GM23338 (cell line): ENCODE results near the gene ERBB3. TPM values are rescaled to one million over a fixed set of nuclear protein-coding genes. Genes with fewer than 3 reads are reported as not detected.

Experiments used
- ATAC-seq: fragments of 200-7000 bp; cut with Tn5 transposase; 3 replicates; pipeline ENCODE4 v1.9.1; 2020
- DNase-seq: peaks from one replicate; pipeline ENCODE4 v3.0.0-alpha.2; 2015; ENCODE audit warnings: low spot score
- H2AFZ ChIP-seq: fragments of 200-600 bp; sonication (generic); 2 replicates; pipeline ENCODE4 v1.8.0; 2016; ENCODE audit warnings: antibody characterized with exemption, mild to moderate bottlenecking, moderate library complexity
- H3F3A ChIP-seq: fragments of 200-600 bp; sonication (generic); replicated peaks from 2 replicates; pipeline ENCODE4 v1.8.0; 2017; ENCODE audit warnings: antibody characterized with exemption, mixed run types, low read depth
- H3K27ac ChIP-seq: fragments of 200-600 bp; sonication (generic); 2 replicates; pipeline ENCODE4 v1.6.1; 2016; ENCODE audit warnings: low read depth
- H3K27me3 ChIP-seq: fragments of 200-600 bp; sonication (generic); 2 replicates; pipeline ENCODE4 v1.8.0; 2016; ENCODE audit warnings: mild to moderate bottlenecking, mixed run types, moderate library complexity; ENCODE audit not compliant: insufficient read depth
- H3K36me3 ChIP-seq: fragments of 200-600 bp; sonication (generic); 2 replicates; pipeline ENCODE4 v1.8.0; 2016; ENCODE audit warnings: mild to moderate bottlenecking; ENCODE audit not compliant: insufficient read depth
- H3K4me1 ChIP-seq: fragments of 200-600 bp; sonication (generic); 2 replicates; pipeline ENCODE4 v1.8.0; 2016; ENCODE audit warnings: mild to moderate bottlenecking, moderate library complexity; ENCODE audit not compliant: insufficient read depth
- H3K4me2 ChIP-seq: fragments of 200-600 bp; sonication (generic); 2 replicates; pipeline ENCODE4 v1.7.1; 2017; ENCODE audit warnings: mixed run types
- H3K4me3 ChIP-seq: fragments of 200-600 bp; sonication (generic); 2 replicates; pipeline ENCODE4 v1.6.1; 2016; ENCODE audit warnings: mixed run types
- H3K79me2 ChIP-seq: fragments of 200-600 bp; sonication (generic); replicated peaks from 2 replicates; pipeline ENCODE4 v1.8.0; 2017; ENCODE audit warnings: mild to moderate bottlenecking; ENCODE audit not compliant: insufficient read depth
- H3K9me2 ChIP-seq: fragments of 200-600 bp; sonication (generic); 2 replicates; pipeline ENCODE4 v1.8.0; 2017; ENCODE audit not compliant: insufficient read depth
- H4K20me1 ChIP-seq: fragments of 200-600 bp; sonication (generic); replicated peaks from 2 replicates; pipeline ENCODE4 v1.8.0; 2017; ENCODE audit warnings: mild to moderate bottlenecking; ENCODE audit not compliant: insufficient read depth
- H3K27ac Mint-ChIP-seq: 2 replicates; pipeline ENCODE4 v1.8.0; 2020; ENCODE audit warnings: inconsistent platforms, mild to moderate bottlenecking, moderate library complexity, mixed read lengths
- H3K27me3 Mint-ChIP-seq: 3 replicates; pipeline ENCODE4 v1.8.0; 2022; ENCODE audit warnings: low read depth, mild to moderate bottlenecking, moderate library complexity, mixed read lengths, inconsistent platforms; ENCODE audit not compliant: insufficient read depth, poor library complexity
- H3K36me3 Mint-ChIP-seq: 3 replicates; pipeline ENCODE4 v1.8.0; 2021; ENCODE audit warnings: low read depth, mild to moderate bottlenecking, inconsistent platforms, moderate library complexity, mixed read lengths
- H3K4me1 Mint-ChIP-seq: 3 replicates; pipeline ENCODE4 v1.8.0; 2020; ENCODE audit warnings: mild to moderate bottlenecking, inconsistent platforms, mixed read lengths
- H3K4me3 Mint-ChIP-seq: 3 replicates; pipeline ENCODE4 v1.8.0; 2021; ENCODE audit warnings: moderate library complexity, mild to moderate bottlenecking, inconsistent platforms, mixed read lengths
- H3K9me3 Mint-ChIP-seq: 3 replicates; pipeline ENCODE4 v1.8.0; 2020; ENCODE audit warnings: moderate library complexity, mild to moderate bottlenecking, inconsistent platforms, mixed read lengths
- CREB1 ChIP-seq: fragments of 250-450 bp; sonication (Bioruptor Pico); IDR thresholded peaks from 2 replicates; pipeline ENCODE4 v1.5.0; 2020; ENCODE audit warnings: low read depth, mild to moderate bottlenecking, moderate library complexity
- EZH2 ChIP-seq: fragments of 200-600 bp; sonication (generic); IDR thresholded peaks from one replicate; pipeline ENCODE4 v1.8.0; 2017; ENCODE audit warnings: antibody characterized with exemption, mild to moderate bottlenecking, low read depth; ENCODE audit not compliant: unreplicated experiment
- EZH2phosphoT487 ChIP-seq: fragments of 200-600 bp; sonication (generic); IDR thresholded peaks from one replicate; pipeline ENCODE4 v1.8.1; 2018; ENCODE audit warnings: antibody characterized with exemption; ENCODE audit not compliant: unreplicated experiment
- NANOG ChIP-seq: IDR thresholded peaks from 2 replicates; pipeline ENCODE4 v1.6.1; 2016; ENCODE audit warnings: antibody characterized with exemption, borderline replicate concordance
- STAT1 ChIP-seq: IDR thresholded peaks from one replicate; pipeline ENCODE4 v1.6.1; 2016; ENCODE audit warnings: antibody characterized with exemption; ENCODE audit not compliant: unreplicated experiment
- polyA plus RNA-seq: library from polyadenylated mRNA; unstranded; fragments of >200 nt; fragmentation: Nextera tagmentation; extraction: Ambion mirVana; gene quantifications from 2 replicates; pipeline ENCODE4 v1.2.1, GENCODE V29; 2016
- total RNA-seq: library from RNA; depleted of rRNA; stranded (reverse); fragments of >200 nt; shearing (Covaris generic); gene quantifications from 2 replicates; pipeline ENCODE4 v1.2.3, GENCODE V29; 2014
- TF ChIP-seq, protein P1 (sequence below): IDR thresholded peaks from one replicate; pipeline ENCODE4 v1.6.1; 2018; ENCODE audit warnings: antibody characterized with exemption; ENCODE audit not compliant: unreplicated experiment
- TF ChIP-seq, protein P2 (sequence below): IDR thresholded peaks from 2 replicates; pipeline ENCODE4 v1.6.1; 2016; ENCODE audit warnings: antibody characterized with exemption
- TF ChIP-seq, protein P3 (sequence below): fragments of 250-450 bp; sonication (Bioruptor Pico); IDR thresholded peaks from 2 replicates; pipeline ENCODE4 v1.5.0; 2020; ENCODE audit warnings: mild to moderate bottlenecking, moderate library complexity
- TF ChIP-seq, protein P4 (sequence below), 2 experiments: fragments of 200-600 bp in 1 of 2; sonication (generic) in 1 of 2; conservative IDR thresholded peaks; 2 replicates each; pipeline versions ENCODE4 v1.5.1 to v1.6.1; 2016 to 2017; ENCODE audit warnings: antibody characterized with exemption in 2 of 2, low read depth in 2 of 2, mild to moderate bottlenecking in 2 of 2, moderate library complexity in 1 of 2

Gene ERBB3
- total and polyA plus RNA-seq, 2 experiments from 2014 or later: 21.0 to 54.4 TPM

DNA sequence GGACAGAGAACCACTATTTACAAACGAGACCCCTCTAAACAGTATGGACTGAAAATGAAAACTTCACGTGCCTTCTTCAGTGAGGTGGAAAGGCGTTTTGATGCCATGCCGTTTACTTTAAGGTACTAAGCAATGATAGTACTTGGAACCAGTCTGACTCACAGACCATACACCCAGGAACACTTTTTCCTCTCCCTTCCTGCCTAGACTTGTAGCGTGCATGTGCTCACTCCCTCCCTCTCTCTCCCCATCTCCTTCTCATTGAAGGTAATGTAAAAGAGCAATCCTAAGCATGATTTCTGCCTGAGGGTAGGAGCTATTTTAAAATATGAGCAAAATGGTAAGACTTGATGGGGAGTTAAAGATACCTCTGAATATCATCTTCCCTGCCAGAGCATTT, 30.6 kb downstream of the ERBB3 start (continued):
- TF ChIP-seq, protein P1, sequence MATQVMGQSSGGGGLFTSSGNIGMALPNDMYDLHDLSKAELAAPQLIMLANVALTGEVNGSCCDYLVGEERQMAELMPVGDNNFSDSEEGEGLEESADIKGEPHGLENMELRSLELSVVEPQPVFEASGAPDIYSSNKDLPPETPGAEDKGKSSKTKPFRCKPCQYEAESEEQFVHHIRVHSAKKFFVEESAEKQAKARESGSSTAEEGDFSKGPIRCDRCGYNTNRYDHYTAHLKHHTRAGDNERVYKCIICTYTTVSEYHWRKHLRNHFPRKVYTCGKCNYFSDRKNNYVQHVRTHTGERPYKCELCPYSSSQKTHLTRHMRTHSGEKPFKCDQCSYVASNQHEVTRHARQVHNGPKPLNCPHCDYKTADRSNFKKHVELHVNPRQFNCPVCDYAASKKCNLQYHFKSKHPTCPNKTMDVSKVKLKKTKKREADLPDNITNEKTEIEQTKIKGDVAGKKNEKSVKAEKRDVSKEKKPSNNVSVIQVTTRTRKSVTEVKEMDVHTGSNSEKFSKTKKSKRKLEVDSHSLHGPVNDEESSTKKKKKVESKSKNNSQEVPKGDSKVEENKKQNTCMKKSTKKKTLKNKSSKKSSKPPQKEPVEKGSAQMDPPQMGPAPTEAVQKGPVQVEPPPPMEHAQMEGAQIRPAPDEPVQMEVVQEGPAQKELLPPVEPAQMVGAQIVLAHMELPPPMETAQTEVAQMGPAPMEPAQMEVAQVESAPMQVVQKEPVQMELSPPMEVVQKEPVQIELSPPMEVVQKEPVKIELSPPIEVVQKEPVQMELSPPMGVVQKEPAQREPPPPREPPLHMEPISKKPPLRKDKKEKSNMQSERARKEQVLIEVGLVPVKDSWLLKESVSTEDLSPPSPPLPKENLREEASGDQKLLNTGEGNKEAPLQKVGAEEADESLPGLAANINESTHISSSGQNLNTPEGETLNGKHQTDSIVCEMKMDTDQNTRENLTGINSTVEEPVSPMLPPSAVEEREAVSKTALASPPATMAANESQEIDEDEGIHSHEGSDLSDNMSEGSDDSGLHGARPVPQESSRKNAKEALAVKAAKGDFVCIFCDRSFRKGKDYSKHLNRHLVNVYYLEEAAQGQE: no peak
- TF ChIP-seq CREB1 (no peak), NANOG (no peak), EZH2 (no peak)

DNA sequence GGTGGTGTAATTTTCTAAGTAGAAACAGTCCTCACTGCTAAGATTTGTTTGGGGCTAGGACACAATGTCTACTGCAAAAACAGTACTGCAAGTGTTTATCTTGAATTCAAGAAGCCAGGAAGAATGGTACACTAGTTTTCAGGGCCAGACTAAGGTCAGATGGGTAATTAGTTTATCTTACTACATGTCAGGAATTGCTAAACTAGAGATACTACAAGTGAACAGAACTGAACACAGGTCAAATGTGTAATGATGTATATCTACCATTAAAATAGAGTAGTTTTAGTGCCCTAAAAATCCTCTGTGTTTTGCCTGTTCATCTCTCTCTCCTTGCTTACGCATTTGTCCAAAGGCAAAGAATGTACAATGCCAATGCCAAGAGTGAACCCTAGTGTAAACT, 34.1 kb downstream of the ERBB3 start:
- Mint-ChIP-seq H3K4me1 (peaks cover 10% of the 10 kb centered on the region; the same call in 2 of the 3 replicates), H3K27ac (no peak overlapping the region), H3K36me3 (peaks cover 69% of the 10 kb centered on the region), H3K9me3 (peaks cover 6% of the 10 kb centered on the region; the same call in 2 of the 3 replicates), H3K27me3 (peaks cover 20% of the 10 kb centered on the region), H3K4me3 (no peak overlapping the region)
- DNase-seq (no peak), ATAC-seq (no peak)
- Histone ChIP-seq H3K4me2 (no peak overlapping the region), H3F3A (peaks cover 46% of the 10 kb centered on the region), H2AFZ (no peak overlapping the region), H4K20me1 (peaks cover 6% of the 10 kb centered on the region; the same call in 1 of the 2 replicates), H3K36me3 (peaks cover 33% of the 10 kb centered on the region), H3K4me1 (peaks cover 4% of the 10 kb centered on the region), H3K9me2 (no peaks in the 10 kb centered on the region), H3K79me2 (peaks cover 12% of the 10 kb centered on the region), H3K4me3 (no peak overlapping the region), H3K27me3 (no peaks in the 10 kb centered on the region), H3K27ac (no peak overlapping the region)
- TF ChIP-seq, protein P1: no peak
- TF ChIP-seq STAT1 (no peak), EZH2phosphoT487 (no peak)
- TF ChIP-seq, protein P2, sequence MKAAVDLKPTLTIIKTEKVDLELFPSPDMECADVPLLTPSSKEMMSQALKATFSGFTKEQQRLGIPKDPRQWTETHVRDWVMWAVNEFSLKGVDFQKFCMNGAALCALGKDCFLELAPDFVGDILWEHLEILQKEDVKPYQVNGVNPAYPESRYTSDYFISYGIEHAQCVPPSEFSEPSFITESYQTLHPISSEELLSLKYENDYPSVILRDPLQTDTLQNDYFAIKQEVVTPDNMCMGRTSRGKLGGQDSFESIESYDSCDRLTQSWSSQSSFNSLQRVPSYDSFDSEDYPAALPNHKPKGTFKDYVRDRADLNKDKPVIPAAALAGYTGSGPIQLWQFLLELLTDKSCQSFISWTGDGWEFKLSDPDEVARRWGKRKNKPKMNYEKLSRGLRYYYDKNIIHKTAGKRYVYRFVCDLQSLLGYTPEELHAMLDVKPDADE: no peak
- TF ChIP-seq, protein P3, sequence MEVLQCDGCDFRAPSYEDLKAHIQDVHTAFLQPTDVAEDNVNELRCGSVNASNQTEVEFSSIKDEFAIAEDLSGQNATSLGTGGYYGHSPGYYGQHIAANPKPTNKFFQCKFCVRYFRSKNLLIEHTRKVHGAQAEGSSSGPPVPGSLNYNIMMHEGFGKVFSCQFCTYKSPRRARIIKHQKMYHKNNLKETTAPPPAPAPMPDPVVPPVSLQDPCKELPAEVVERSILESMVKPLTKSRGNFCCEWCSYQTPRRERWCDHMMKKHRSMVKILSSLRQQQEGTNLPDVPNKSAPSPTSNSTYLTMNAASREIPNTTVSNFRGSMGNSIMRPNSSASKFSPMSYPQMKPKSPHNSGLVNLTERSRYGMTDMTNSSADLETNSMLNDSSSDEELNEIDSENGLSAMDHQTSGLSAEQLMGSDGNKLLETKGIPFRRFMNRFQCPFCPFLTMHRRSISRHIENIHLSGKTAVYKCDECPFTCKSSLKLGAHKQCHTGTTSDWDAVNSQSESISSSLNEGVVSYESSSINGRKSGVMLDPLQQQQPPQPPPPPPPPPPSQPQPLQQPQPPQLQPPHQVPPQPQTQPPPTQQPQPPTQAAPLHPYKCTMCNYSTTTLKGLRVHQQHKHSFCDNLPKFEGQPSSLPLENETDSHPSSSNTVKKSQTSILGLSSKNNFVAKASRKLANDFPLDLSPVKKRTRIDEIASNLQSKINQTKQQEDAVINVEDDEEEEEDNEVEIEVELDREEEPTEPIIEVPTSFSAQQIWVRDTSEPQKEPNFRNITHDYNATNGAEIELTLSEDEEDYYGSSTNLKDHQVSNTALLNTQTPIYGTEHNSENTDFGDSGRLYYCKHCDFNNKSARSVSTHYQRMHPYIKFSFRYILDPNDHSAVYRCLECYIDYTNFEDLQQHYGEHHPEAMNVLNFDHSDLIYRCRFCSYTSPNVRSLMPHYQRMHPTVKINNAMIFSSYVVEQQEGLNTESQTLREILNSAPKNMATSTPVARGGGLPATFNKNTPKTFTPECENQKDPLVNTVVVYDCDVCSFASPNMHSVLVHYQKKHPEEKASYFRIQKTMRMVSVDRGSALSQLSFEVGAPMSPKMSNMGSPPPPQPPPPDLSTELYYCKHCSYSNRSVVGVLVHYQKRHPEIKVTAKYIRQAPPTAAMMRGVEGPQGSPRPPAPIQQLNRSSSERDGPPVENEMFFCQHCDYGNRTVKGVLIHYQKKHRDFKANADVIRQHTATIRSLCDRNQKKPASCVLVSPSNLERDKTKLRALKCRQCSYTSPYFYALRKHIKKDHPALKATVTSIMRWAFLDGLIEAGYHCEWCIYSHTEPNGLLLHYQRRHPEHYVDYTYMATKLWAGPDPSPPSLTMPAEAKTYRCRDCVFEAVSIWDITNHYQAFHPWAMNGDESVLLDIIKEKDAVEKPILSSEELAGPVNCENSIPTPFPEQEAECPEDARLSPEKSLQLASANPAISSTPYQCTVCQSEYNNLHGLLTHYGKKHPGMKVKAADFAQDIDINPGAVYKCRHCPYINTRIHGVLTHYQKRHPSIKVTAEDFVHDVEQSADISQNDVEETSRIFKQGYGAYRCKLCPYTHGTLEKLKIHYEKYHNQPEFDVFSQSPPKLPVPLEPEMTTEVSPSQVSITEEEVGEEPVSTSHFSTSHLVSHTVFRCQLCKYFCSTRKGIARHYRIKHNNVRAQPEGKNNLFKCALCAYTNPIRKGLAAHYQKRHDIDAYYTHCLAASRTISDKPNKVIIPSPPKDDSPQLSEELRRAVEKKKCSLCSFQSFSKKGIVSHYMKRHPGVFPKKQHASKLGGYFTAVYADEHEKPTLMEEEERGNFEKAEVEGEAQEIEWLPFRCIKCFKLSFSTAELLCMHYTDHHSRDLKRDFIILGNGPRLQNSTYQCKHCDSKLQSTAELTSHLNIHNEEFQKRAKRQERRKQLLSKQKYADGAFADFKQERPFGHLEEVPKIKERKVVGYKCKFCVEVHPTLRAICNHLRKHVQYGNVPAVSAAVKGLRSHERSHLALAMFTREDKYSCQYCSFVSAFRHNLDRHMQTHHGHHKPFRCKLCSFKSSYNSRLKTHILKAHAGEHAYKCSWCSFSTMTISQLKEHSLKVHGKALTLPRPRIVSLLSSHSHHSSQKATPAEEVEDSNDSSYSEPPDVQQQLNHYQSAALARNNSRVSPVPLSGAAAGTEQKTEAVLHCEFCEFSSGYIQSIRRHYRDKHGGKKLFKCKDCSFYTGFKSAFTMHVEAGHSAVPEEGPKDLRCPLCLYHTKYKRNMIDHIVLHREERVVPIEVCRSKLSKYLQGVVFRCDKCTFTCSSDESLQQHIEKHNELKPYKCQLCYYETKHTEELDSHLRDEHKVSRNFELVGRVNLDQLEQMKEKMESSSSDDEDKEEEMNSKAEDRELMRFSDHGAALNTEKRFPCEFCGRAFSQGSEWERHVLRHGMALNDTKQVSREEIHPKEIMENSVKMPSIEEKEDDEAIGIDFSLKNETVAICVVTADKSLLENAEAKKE (CRISPR knock-in tag): no peak
- TF ChIP-seq, protein P4, sequence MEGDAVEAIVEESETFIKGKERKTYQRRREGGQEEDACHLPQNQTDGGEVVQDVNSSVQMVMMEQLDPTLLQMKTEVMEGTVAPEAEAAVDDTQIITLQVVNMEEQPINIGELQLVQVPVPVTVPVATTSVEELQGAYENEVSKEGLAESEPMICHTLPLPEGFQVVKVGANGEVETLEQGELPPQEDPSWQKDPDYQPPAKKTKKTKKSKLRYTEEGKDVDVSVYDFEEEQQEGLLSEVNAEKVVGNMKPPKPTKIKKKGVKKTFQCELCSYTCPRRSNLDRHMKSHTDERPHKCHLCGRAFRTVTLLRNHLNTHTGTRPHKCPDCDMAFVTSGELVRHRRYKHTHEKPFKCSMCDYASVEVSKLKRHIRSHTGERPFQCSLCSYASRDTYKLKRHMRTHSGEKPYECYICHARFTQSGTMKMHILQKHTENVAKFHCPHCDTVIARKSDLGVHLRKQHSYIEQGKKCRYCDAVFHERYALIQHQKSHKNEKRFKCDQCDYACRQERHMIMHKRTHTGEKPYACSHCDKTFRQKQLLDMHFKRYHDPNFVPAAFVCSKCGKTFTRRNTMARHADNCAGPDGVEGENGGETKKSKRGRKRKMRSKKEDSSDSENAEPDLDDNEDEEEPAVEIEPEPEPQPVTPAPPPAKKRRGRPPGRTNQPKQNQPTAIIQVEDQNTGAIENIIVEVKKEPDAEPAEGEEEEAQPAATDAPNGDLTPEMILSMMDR (conservative IDR thresholded peaks at IDR 0.05; ENCODE audit: low read depth in 2 of 2): no peak
